Measurements from ENCODE around the gene IMP4.
A peak's percentile ranks its signal among the peaks of the same experiment; 100 is the strongest.

Gene IMP4

DNA sequence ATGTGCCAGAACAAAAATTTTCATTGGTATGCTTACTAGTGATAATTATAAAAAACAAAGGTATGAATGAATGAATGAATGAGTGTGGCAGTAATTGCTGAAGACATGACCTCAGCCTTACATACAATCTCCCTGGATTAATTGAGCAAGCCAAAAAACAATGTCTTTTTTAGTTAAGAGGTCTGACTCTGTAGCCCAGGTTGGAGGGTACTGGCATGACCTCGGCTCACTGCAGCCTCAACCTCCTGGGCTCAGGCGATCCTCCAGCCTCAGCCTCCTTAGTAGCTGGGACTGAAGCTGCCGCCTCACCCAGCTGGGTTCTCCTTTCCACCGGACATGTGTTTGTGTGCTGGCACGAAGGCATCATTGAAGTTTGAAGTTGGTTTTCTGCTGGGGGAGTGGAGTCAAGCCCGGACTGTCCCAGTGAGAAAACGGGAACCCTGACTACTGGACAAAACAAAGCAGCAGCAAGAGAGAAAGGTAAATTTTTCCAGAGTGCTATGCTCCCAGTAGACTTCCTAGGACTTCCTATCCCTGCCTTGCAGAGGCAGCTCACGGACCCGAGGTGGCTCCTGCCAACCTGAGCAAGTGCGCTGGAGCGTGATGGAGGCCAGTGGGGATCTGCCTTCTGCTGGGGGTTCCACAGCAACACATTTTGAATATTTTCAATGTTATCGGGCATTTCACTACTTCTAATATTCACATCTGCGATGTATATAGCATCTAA, 6.4 kb upstream of the IMP4 start:
- in situ Hi-C loops (cut with HindIII; ENCODE audit: low sequenced_read_pairs), result no loop called here
- TF ChIP-seq, protein P1, sequence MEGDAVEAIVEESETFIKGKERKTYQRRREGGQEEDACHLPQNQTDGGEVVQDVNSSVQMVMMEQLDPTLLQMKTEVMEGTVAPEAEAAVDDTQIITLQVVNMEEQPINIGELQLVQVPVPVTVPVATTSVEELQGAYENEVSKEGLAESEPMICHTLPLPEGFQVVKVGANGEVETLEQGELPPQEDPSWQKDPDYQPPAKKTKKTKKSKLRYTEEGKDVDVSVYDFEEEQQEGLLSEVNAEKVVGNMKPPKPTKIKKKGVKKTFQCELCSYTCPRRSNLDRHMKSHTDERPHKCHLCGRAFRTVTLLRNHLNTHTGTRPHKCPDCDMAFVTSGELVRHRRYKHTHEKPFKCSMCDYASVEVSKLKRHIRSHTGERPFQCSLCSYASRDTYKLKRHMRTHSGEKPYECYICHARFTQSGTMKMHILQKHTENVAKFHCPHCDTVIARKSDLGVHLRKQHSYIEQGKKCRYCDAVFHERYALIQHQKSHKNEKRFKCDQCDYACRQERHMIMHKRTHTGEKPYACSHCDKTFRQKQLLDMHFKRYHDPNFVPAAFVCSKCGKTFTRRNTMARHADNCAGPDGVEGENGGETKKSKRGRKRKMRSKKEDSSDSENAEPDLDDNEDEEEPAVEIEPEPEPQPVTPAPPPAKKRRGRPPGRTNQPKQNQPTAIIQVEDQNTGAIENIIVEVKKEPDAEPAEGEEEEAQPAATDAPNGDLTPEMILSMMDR (IDR thresholded peaks at IDR 0.05; ENCODE audit: low read depth, low read length), result no peak
- DNase-seq (ENCODE audit: low read depth, low spot score), result no peak
- no peak overlapping the region for H3K4me3 ChIP-seq (ENCODE audit: low read depth, low read length)

- TF ChIP-seq, protein P1 (IDR thresholded peaks at IDR 0.05; ENCODE audit: low read depth, low read length), result no peak
- H3K4me3 ChIP-seq (ENCODE audit: low read depth, low read length), result peak overlapping the region; percentile 45
- DNase-seq (ENCODE audit: low read depth, low spot score), result peak; percentile 84
- in situ Hi-C loops (cut with HindIII; ENCODE audit: low sequenced_read_pairs), result no loop called here
These were observed 5.6 kb upstream of the IMP4 start for GRCh38 chr2:130336877-130337734.

- TF ChIP-seq, protein P1 (IDR thresholded peaks at IDR 0.05; ENCODE audit: low read depth, low read length), result no peak
- H3K4me3 ChIP-seq (ENCODE audit: low read depth, low read length), result peak overlapping the region; percentile 45
- peak; percentile 70 for DNase-seq (ENCODE audit: low read depth, low spot score)
- in situ Hi-C loops (cut with HindIII; ENCODE audit: low sequenced_read_pairs), result no loop called here
These were observed 4.9 kb upstream of the IMP4 start for GRCh38 chr2:130337735-130338325.

- DNase-seq (ENCODE audit: low read depth, low spot score), result no peak
These were observed 3.8 kb upstream of the IMP4 start for GRCh38 chr2:130338793-130339345.

DNA sequence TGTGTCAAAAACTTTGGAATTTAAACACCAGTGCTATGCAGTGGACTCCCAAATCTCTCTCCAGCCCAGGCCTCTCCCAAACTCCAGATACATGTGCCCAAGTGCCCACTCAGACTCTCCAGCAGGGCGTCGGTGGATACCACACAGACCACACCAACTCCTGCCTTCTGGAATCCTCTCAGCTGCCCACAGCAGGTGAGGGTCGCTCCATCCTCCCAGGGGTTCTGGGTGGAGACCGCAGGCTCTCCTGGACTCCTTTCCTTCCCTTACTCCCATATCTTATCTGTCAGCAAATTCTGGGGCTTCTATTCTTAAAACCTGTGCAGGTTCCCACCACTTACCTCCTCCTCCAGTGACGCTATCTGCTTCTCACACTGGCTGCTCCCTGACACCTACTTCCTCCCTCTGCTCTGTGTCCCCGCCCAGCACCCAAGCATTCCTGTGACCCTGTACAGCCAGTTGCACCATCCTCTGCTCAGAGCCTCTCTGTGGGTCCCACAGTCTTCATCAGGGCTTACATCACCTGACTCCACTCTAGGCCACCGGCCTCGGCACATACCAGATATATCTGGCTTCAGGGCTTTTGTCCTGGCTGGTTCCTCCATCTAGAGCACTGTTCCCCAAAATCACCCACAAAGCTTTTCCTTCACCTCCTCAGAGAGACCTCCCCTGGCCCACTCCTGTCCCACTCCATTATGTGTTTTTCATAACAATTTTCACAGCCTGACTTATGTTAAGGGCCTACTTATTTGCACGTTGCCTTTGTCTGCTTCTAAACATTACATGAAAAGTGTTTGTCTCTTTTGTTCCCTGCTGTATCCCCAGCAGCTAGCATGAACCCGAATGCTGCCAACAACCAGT, 2.6 kb upstream of the IMP4 start:
- in situ Hi-C loops (cut with HindIII; ENCODE audit: low sequenced_read_pairs), result no loop called here
- TF ChIP-seq, protein P1 (IDR thresholded peaks at IDR 0.05; ENCODE audit: low read depth, low read length), result no peak
- no peak overlapping the region for H3K4me3 ChIP-seq (ENCODE audit: low read depth, low read length)
- no peak for DNase-seq (ENCODE audit: low read depth, low spot score)

More at GRCh38 chr2:130338793-130339345, 3.8 kb upstream of the IMP4 start:
- TF ChIP-seq, protein P1 (IDR thresholded peaks at IDR 0.05; ENCODE audit: low read depth, low read length), result no peak
- in situ Hi-C loops (cut with HindIII; ENCODE audit: low sequenced_read_pairs), result no loop called here
- no peak overlapping the region for H3K4me3 ChIP-seq (ENCODE audit: low read depth, low read length)
